H1 (cell line): ENCODE measurements around the gene PLD6.

Experiments used
- CTCF ChIP-seq, 3 experiments: IDR thresholded peaks; 1 replicate in 2 of 3; 2 replicates in 1 of 3; pipeline versions ENCODE4 v1.5.1 to v1.6.1; 2011; ENCODE audit warnings: low read length in 3 of 3, mild to moderate bottlenecking in 3 of 3, inconsistent platforms in 2 of 3, low read depth in 1 of 3, moderate library complexity in 1 of 3; ENCODE audit not compliant: insufficient read depth in 1 of 3; ENCODE audit errors: control extremely low read depth in 1 of 3
- EP300 ChIP-seq, 2 experiments: IDR thresholded peaks; 1 replicate in 1 of 2; 2 replicates in 1 of 2; pipeline ENCODE4 v1.6.1; 2011 to 2012; ENCODE audit warnings: low read depth in 2 of 2, low read length in 2 of 2, mild to moderate bottlenecking in 2 of 2, borderline replicate concordance in 1 of 2, inconsistent platforms in 1 of 2, moderate library complexity in 1 of 2
- KDM1A ChIP-seq: fragments of 200-600, 300-600 bp; sonication (generic); IDR thresholded peaks from 2 replicates; pipeline ENCODE4 v1.7.1; 2016; ENCODE audit warnings: mild to moderate bottlenecking, low read length, borderline replicate concordance
- MAFK ChIP-seq: IDR thresholded peaks from 2 replicates; pipeline ENCODE4 v1.6.1; 2012; ENCODE audit warnings: low read depth, mild to moderate bottlenecking, improper control_type of control experiment, low read length
- ZNF274 ChIP-seq: IDR thresholded peaks from 2 replicates; pipeline ENCODE4 v1.7.0; 2012; ENCODE audit warnings: low read length, borderline replicate concordance; ENCODE audit errors: extremely low read depth

GRCh38 chr17:17154981-17155380 lies 51.2 kb downstream of the PLD6 start:
- TF ChIP-seq KDM1A (no peak), MAFK (no peak), EP300 (IDR thresholded peaks at IDR 0.05; ENCODE audit: borderline replicate concordance in 1 of 2, low read depth in 2 of 2, low read length in 2 of 2) (no peak), CTCF (IDR thresholded peaks at IDR 0.05; ENCODE audit: control extremely low read depth in 1 of 3, insufficient read depth in 1 of 3, low read depth in 1 of 3, low read length in 3 of 3) (no peak), ZNF274 (no peak)
